Measurements from ENCODE around the gene LZTR1.

The LZTR1 gene

GRCh38 chr22:21014202-21014725 is 32.2 kb downstream of the LZTR1 start:
- CTCF ChIA-PET = interaction anchor here (0.6 to 1.4 kb wide), 3 partner anchors 32 to 199 kb away, joined by 3 read pairs; partner anchors contain the start of gene LZTR1
- peak overlapping the region in 1 of 2 experiments; percentile 79 for H3K27ac ChIP-seq (ENCODE audit: insufficient read depth in 1 of 2, low read depth in 1 of 2, low read length in 2 of 2, poor library complexity in 1 of 2, severe bottlenecking in 2 of 2)
- whole genome bisulfite sequencing (ENCODE audit: insufficient coverage) = 3% methylated on average over 40 of the region's 40 CpGs

GRCh38 chr22:21014726-21015465 is 32.8 kb downstream of the LZTR1 start, which contains the start of gene P2RX6:
TSS of gene P2RX6 (plus strand) at chr22:21015165. CDS start at chr22:21015175, 10 bp downstream.
- Histone ChIP-seq H3K27me3 (replicated peaks in 2 of 5; ENCODE audit: control insufficient read depth in 4 of 5, insufficient read depth in 5 of 5, low read length in 4 of 5) (peaks cover 0 to 3% (median 0%) of the 10 kb centered on the region in 5 experiments), H3K36me3 (ENCODE audit: control insufficient read depth in 4 of 4, insufficient read depth in 4 of 4, low read length in 3 of 4) (no peaks in the 10 kb centered on the region), H3K9me3 (ENCODE audit: control extremely low read depth in 1 of 5, control insufficient read depth in 4 of 5, insufficient read depth in 2 of 5, low read depth in 1 of 5, low read length in 4 of 5) (no peaks in the 10 kb centered on the region), H3K27ac (ENCODE audit: insufficient read depth in 1 of 2, low read depth in 1 of 2, low read length in 2 of 2, poor library complexity in 1 of 2, severe bottlenecking in 2 of 2) (peak within 1 kb of the TSS in 1 of 2 experiments; percentile 85), H3K4me3 (ENCODE audit: control insufficient read depth in 1 of 7, extremely low read depth in 1 of 7, insufficient read depth in 4 of 7, low read depth in 2 of 7, low read length in 6 of 7) (peak within 1 kb of the TSS; percentile 19 to 73 (median 57)), H3K4me1 (ENCODE audit: control extremely low read depth in 1 of 4, control insufficient read depth in 4 of 4, insufficient read depth in 4 of 4, low read length in 3 of 4) (peaks cover 0 to 21% (median 17%) of the 10 kb centered on the region in 4 experiments)
- ChIA-PET POLR2A (interaction anchor here (0.6 kb wide), 1 partner anchor 630 kb away, joined by 3 read pairs; no protein-coding TSS in a partner anchor), CTCF (interaction anchor here (0.6 to 1.1 kb wide), 3 partner anchors 33 to 200 kb away, joined by 3 read pairs; partner anchors contain the start of gene LZTR1)
- 52% methylated on average over 7 of the region's 12 CpGs for WGBS (ENCODE audit: insufficient coverage)
- peak in 2 of 3 donors; percentile 47 to 51 for DNase-seq

More at GRCh38 chr22:21014202-21014725, 32.2 kb downstream of the LZTR1 start:
- peak; percentile 84 to 97 (median 95) for DNase-seq
- H3K36me3 ChIP-seq (ENCODE audit: control insufficient read depth in 4 of 4, insufficient read depth in 4 of 4, low read length in 3 of 4) = no peaks in the 10 kb centered on the region
- POLR2A ChIA-PET = interaction anchor here (1.1 kb wide), 1 partner anchor 129 kb away, joined by 3 read pairs; no protein-coding TSS in a partner anchor
- H3K4me3 ChIP-seq (ENCODE audit: control insufficient read depth in 1 of 7, extremely low read depth in 1 of 7, insufficient read depth in 4 of 7, low read depth in 2 of 7, low read length in 6 of 7) = peak overlapping the region; percentile 19 to 73 (median 57)
- peaks cover 0 to 21% (median 17%) of the 10 kb centered on the region in 4 experiments for H3K4me1 ChIP-seq (ENCODE audit: control extremely low read depth in 1 of 4, control insufficient read depth in 4 of 4, insufficient read depth in 4 of 4, low read length in 3 of 4)
- peaks cover 0 to 3% (median 0%) of the 10 kb centered on the region in 5 experiments for H3K27me3 ChIP-seq (replicated peaks in 2 of 5; ENCODE audit: control insufficient read depth in 4 of 5, insufficient read depth in 5 of 5, low read length in 4 of 5)
- H3K9me3 ChIP-seq (ENCODE audit: control extremely low read depth in 1 of 5, control insufficient read depth in 4 of 5, insufficient read depth in 2 of 5, low read depth in 1 of 5, low read length in 4 of 5) = no peaks in the 10 kb centered on the region

DNA sequence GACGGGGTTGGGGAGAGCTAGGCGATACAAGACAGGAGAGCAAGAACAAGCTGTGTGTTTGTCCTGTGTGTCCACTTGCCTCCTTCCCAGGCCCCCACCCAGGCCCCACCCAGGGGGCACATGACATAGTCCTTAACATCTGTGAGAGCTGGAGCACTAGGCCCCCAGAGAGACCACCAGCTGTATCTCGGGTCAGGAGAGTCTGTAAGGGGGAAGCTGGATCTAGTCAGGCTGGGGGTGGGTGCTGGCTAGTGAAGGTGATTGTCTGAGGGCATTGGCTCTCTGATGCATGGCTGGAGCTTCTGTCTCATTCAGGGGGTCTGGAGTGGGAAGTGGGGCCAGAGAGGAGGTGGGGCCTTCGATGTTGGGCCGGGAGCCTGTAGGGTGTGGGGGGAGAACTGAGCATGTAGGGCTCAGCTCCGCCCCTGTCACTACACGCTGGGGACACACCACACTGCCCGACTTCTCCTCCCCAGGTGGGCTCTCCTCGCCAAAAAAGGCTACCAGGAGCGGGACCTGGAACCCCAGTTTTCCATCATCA is 33.4 kb downstream of the LZTR1 start:
- DNase-seq = no peak
- WGBS (ENCODE audit: insufficient coverage) = 78% methylated on average over 10 of the region's 10 CpGs
- no peaks in the 10 kb centered on the region for H3K9me3 ChIP-seq (ENCODE audit: control extremely low read depth in 1 of 5, control insufficient read depth in 4 of 5, insufficient read depth in 2 of 5, low read depth in 1 of 5, low read length in 4 of 5)
- no peaks in the 10 kb centered on the region for H3K36me3 ChIP-seq (ENCODE audit: control insufficient read depth in 4 of 4, insufficient read depth in 4 of 4, low read length in 3 of 4)
- peaks cover 0 to 3% (median 0%) of the 10 kb centered on the region in 5 experiments for H3K27me3 ChIP-seq (replicated peaks in 2 of 5; ENCODE audit: control insufficient read depth in 4 of 5, insufficient read depth in 5 of 5, low read length in 4 of 5)
- no peak overlapping the region for H3K4me3 ChIP-seq (ENCODE audit: control insufficient read depth in 1 of 7, extremely low read depth in 1 of 7, insufficient read depth in 4 of 7, low read depth in 2 of 7, low read length in 6 of 7)
- CTCF ChIA-PET = interaction anchor here (1.0 kb wide), 1 partner anchor 40 kb away, joined by 3 read pairs; no protein-coding TSS in a partner anchor
- POLR2A ChIA-PET = interaction anchor here (0.6 kb wide), 1 partner anchor 629 kb away, joined by 3 read pairs; no protein-coding TSS in a partner anchor
- peak overlapping the region in 1 of 2 experiments; percentile 85 for H3K27ac ChIP-seq (ENCODE audit: insufficient read depth in 1 of 2, low read depth in 1 of 2, low read length in 2 of 2, poor library complexity in 1 of 2, severe bottlenecking in 2 of 2)
- H3K4me1 ChIP-seq (ENCODE audit: control extremely low read depth in 1 of 4, control insufficient read depth in 4 of 4, insufficient read depth in 4 of 4, low read length in 3 of 4) = peaks cover 0 to 21% (median 17%) of the 10 kb centered on the region in 4 experiments

- ChIA-PET CTCF (interaction anchor here (1.6 kb wide), 1 partner anchor 11 kb away, joined by 3 read pairs; no protein-coding TSS in a partner anchor), POLR2A (no interaction called here)
- Histone ChIP-seq H3K27ac (ENCODE audit: insufficient read depth in 1 of 2, low read depth in 1 of 2, low read length in 2 of 2, poor library complexity in 1 of 2, severe bottlenecking in 2 of 2) (no peak overlapping the region), H3K4me3 (ENCODE audit: control insufficient read depth in 1 of 7, extremely low read depth in 1 of 7, insufficient read depth in 4 of 7, low read depth in 2 of 7, low read length in 6 of 7) (no peak overlapping the region), H3K4me1 (ENCODE audit: control extremely low read depth in 1 of 4, control insufficient read depth in 4 of 4, insufficient read depth in 4 of 4, low read length in 3 of 4) (peaks cover 0 to 21% (median 17%) of the 10 kb centered on the region in 4 experiments), H3K9me3 (ENCODE audit: control extremely low read depth in 1 of 5, control insufficient read depth in 4 of 5, insufficient read depth in 2 of 5, low read depth in 1 of 5, low read length in 4 of 5) (no peaks in the 10 kb centered on the region), H3K36me3 (ENCODE audit: control insufficient read depth in 4 of 4, insufficient read depth in 4 of 4, low read length in 3 of 4) (no peaks in the 10 kb centered on the region), H3K27me3 (replicated peaks in 2 of 5; ENCODE audit: control insufficient read depth in 4 of 5, insufficient read depth in 5 of 5, low read length in 4 of 5) (peaks cover 0 to 5% (median 0%) of the 10 kb centered on the region in 5 experiments)
- 98% methylated on average over 12 of the region's 13 CpGs for WGBS (ENCODE audit: insufficient coverage)
- no peak for DNase-seq
Observed at GRCh38 chr22:21016644-21017420, 34.7 kb downstream of the LZTR1 start.

GRCh38 chr22:21018314-21018713 is 36.2 kb downstream of the LZTR1 start:
- H3K9me3 ChIP-seq (ENCODE audit: control extremely low read depth in 1 of 5, control insufficient read depth in 4 of 5, insufficient read depth in 2 of 5, low read depth in 1 of 5, low read length in 4 of 5) = no peaks in the 10 kb centered on the region
- CTCF ChIA-PET = no interaction called here
- DNase-seq = no peak
- POLR2A ChIA-PET = no interaction called here
- no peaks in the 10 kb centered on the region for H3K36me3 ChIP-seq (ENCODE audit: control insufficient read depth in 4 of 4, insufficient read depth in 4 of 4, low read length in 3 of 4)
- H3K4me1 ChIP-seq (ENCODE audit: control extremely low read depth in 1 of 4, control insufficient read depth in 4 of 4, insufficient read depth in 4 of 4, low read length in 3 of 4) = peaks cover 0 to 21% (median 17%) of the 10 kb centered on the region in 4 experiments
- H3K27me3 ChIP-seq (replicated peaks in 2 of 5; ENCODE audit: control insufficient read depth in 4 of 5, insufficient read depth in 5 of 5, low read length in 4 of 5) = peaks cover 0 to 5% (median 0%) of the 10 kb centered on the region in 5 experiments
- H3K27ac ChIP-seq (ENCODE audit: insufficient read depth in 1 of 2, low read depth in 1 of 2, low read length in 2 of 2, poor library complexity in 1 of 2, severe bottlenecking in 2 of 2) = no peak overlapping the region
- 100% methylated on average over 2 of the region's 4 CpGs for WGBS (ENCODE audit: insufficient coverage)
- H3K4me3 ChIP-seq (ENCODE audit: control insufficient read depth in 1 of 7, extremely low read depth in 1 of 7, insufficient read depth in 4 of 7, low read depth in 2 of 7, low read length in 6 of 7) = no peak overlapping the region

DNA sequence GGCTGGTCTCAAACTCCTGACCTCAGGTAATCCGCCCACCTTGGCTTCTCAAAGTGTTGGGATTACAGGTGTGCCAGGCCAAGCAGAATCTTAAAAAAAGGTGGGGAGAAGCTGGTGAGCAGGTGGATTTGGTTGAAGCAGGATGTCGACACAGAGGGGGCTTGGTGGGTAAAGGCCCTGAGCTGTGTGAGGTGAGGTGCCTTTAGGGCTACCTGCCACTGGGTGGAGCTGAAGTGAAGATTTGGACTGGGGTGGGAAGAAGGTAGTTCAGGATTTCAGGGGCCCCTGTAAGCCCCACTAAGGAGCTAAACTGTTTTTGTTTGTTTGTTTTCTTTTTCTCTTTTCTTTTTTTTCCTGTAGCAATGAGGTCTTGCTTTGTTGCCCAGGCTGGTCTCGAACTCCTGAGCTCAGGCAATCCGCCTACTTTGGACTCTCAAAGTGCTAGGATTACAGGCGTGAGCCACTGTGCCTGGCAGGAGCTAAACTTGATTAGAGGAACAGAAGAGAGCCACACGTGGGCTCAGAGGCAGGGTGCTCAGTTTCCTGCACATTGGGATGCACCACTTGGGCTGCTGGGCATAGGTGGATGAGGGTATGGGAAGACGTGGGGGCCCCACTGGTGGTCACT is 38.8 kb downstream of the LZTR1 start:
- POLR2A ChIA-PET = interaction anchor here (0.6 kb wide), 1 partner anchor 33 kb away, joined by 3 read pairs; no protein-coding TSS in a partner anchor
- no peaks in the 10 kb centered on the region for H3K36me3 ChIP-seq (ENCODE audit: control insufficient read depth in 4 of 4, insufficient read depth in 4 of 4, low read length in 3 of 4)
- DNase-seq = peak; percentile 39 to 72 (median 64)
- H3K4me3 ChIP-seq (ENCODE audit: control insufficient read depth in 1 of 7, extremely low read depth in 1 of 7, insufficient read depth in 4 of 7, low read depth in 2 of 7, low read length in 6 of 7) = no peak overlapping the region
- no peak overlapping the region for H3K27ac ChIP-seq (ENCODE audit: insufficient read depth in 1 of 2, low read depth in 1 of 2, low read length in 2 of 2, poor library complexity in 1 of 2, severe bottlenecking in 2 of 2)
- H3K27me3 ChIP-seq (replicated peaks in 2 of 5; ENCODE audit: control insufficient read depth in 4 of 5, insufficient read depth in 5 of 5, low read length in 4 of 5) = peaks cover 0 to 5% (median 0%) of the 10 kb centered on the region in 5 experiments
- CTCF ChIA-PET = interaction anchor here (0.9 to 1.8 kb wide), 7 partner anchors 9 to 87 kb away, joined by 3 to 8 read pairs (median 4); no protein-coding TSS in a partner anchor
- H3K4me1 ChIP-seq (ENCODE audit: control extremely low read depth in 1 of 4, control insufficient read depth in 4 of 4, insufficient read depth in 4 of 4, low read length in 3 of 4) = peaks cover 0 to 4% (median 0%) of the 10 kb centered on the region in 4 experiments
- 59% methylated on average over 6 of the region's 7 CpGs for WGBS (ENCODE audit: insufficient coverage)
- no peaks in the 10 kb centered on the region for H3K9me3 ChIP-seq (ENCODE audit: control extremely low read depth in 1 of 5, control insufficient read depth in 4 of 5, insufficient read depth in 2 of 5, low read depth in 1 of 5, low read length in 4 of 5)

All from common myeloid progenitor, CD34-positive (primary cell).